IMR-90 (cell line): ENCODE data around the gene TREM2. TPM values are rescaled to one million over a fixed set of nuclear protein-coding genes. Genes with fewer than 3 reads are reported as not detected.

ENCODE experiments used
- ATAC-seq: fragments of 200-7000 bp; cut with Tn5 transposase; 2 replicates; pipeline ENCODE4 v1.9.1; 2020; ENCODE audit warnings: low read depth, mild to moderate bottlenecking, moderate library complexity
- BruUV-seq: library from RNA; stranded (reverse); fragments of 400-500 nt; replicated peaks from 2 replicates; lab custom pipeline; 2021; lab: Mats Ljungman, UMichigan
- CTCF ChIA-PET: fragments of 300-600 bp; formaldehyde crosslinking; extraction: SDS; loops from one replicate; lab custom pipeline; 2021; ENCODE audit warnings: antibody characterized with exemption; lab: Yijun Ruan, JAX
- POLR2A ChIA-PET: fragments of 300-600 bp; sonication (Branson Sonifier 250); formaldehyde crosslinking; loops from one replicate; lab custom pipeline; 2022; ENCODE audit warnings: antibody characterized with exemption; ENCODE audit not compliant: unreplicated experiment; lab: Charles Lee
- DNase-seq: peaks from one replicate; pipeline ENCODE4 v3.0.0; 2013
- H2AFZ ChIP-seq: replicated peaks from 2 replicates; pipeline ENCODE3; 2013; ENCODE audit warnings: low read length, mild to moderate bottlenecking; ENCODE audit not compliant: poor library complexity
- H2AK5ac ChIP-seq: 2 replicates; pipeline ENCODE4 v1.6.1; 2013; ENCODE audit warnings: low read depth, low read length, inconsistent platforms
- H2AK9ac ChIP-seq: replicated peaks from 2 replicates; pipeline ENCODE3; 2013; ENCODE audit warnings: mild to moderate bottlenecking, low read depth, low read length, moderate library complexity; ENCODE audit not compliant: poor library complexity
- H2BK120ac ChIP-seq: 2 replicates; pipeline ENCODE4 v1.6.1; 2013; ENCODE audit warnings: low read depth, low read length, inconsistent platforms
- H2BK15ac ChIP-seq: 3 replicates; pipeline ENCODE4 v1.6.1; 2013; ENCODE audit warnings: low read depth, low read length, inconsistent platforms
- H2BK20ac ChIP-seq: 2 replicates; pipeline ENCODE4 v1.6.1; 2013; ENCODE audit warnings: low read depth, mild to moderate bottlenecking, inconsistent platforms, low read length, moderate library complexity
- H2BK5ac ChIP-seq: 2 replicates; pipeline ENCODE4 v1.6.1; 2013; ENCODE audit warnings: mild to moderate bottlenecking, low read depth, low read length, inconsistent platforms; ENCODE audit not compliant: poor library complexity, severe bottlenecking
- H3K14ac ChIP-seq: replicated peaks from 2 replicates; pipeline ENCODE4 v1.6.1; 2013; ENCODE audit warnings: low read depth, low read length, inconsistent platforms
- H3K18ac ChIP-seq: 2 replicates; pipeline ENCODE4 v1.6.1; 2013; ENCODE audit warnings: low read depth, low read length, control low read depth
- H3K23ac ChIP-seq: 2 replicates; pipeline ENCODE4 v1.6.1; 2013; ENCODE audit warnings: low read depth, low read length, inconsistent platforms
- H3K27ac ChIP-seq: 2 replicates; pipeline ENCODE4 v1.5.1; 2013; ENCODE audit warnings: mild to moderate bottlenecking, control low read depth, low read length; ENCODE audit not compliant: insufficient read depth
- H3K27me3 ChIP-seq: 2 replicates; pipeline ENCODE4 v1.6.1; 2013; ENCODE audit warnings: low read length; ENCODE audit not compliant: control insufficient read depth, insufficient read depth
- H3K36me3 ChIP-seq: 2 replicates; pipeline ENCODE4 v1.6.1; 2013; ENCODE audit warnings: low read length, mixed read lengths; ENCODE audit not compliant: control insufficient read depth, insufficient read depth
- H3K4ac ChIP-seq: 2 replicates; pipeline ENCODE4 v1.6.1; 2013; ENCODE audit warnings: low read depth, low read length, inconsistent platforms
- H3K4me1 ChIP-seq: 2 replicates; pipeline ENCODE4 v1.6.1; 2013; ENCODE audit warnings: low read length, mixed read lengths; ENCODE audit not compliant: control insufficient read depth, insufficient read depth
- H3K4me2 ChIP-seq: 2 replicates; pipeline ENCODE4 v1.6.1; 2013; ENCODE audit warnings: low read depth, mild to moderate bottlenecking, control low read depth, low read length, moderate library complexity
- H3K4me3 ChIP-seq: 2 replicates; pipeline ENCODE4 v1.5.1; 2013; ENCODE audit warnings: low read depth, mild to moderate bottlenecking, control low read depth, low read length, moderate library complexity; ENCODE audit not compliant: insufficient read depth
- H3K56ac ChIP-seq: 2 replicates; pipeline ENCODE4 v1.6.1; 2013; ENCODE audit warnings: low read length, inconsistent platforms; ENCODE audit not compliant: insufficient read depth; ENCODE audit errors: extremely low read depth
- H3K79me1 ChIP-seq, 2 experiments: 2 replicates each; pipeline ENCODE4 v1.6.1; 2013; ENCODE audit warnings: low read length in 2 of 2, inconsistent platforms in 1 of 2, low read depth in 1 of 2
- H3K9ac ChIP-seq: 2 replicates; pipeline ENCODE4 v1.6.1; 2013; ENCODE audit warnings: low read depth, low read length, control low read depth
- H3K9me1 ChIP-seq: 2 replicates; pipeline ENCODE4 v1.6.1; 2013; ENCODE audit warnings: low read length, inconsistent platforms; ENCODE audit not compliant: insufficient read depth
- H3K9me3 ChIP-seq: 2 replicates; pipeline ENCODE4 v1.6.1; 2013; ENCODE audit warnings: low read length; ENCODE audit not compliant: control insufficient read depth, insufficient read depth
- H4K20me1 ChIP-seq: 2 replicates; pipeline ENCODE4 v1.6.1; 2013; ENCODE audit warnings: low read length, inconsistent platforms; ENCODE audit not compliant: insufficient read depth
- H4K5ac ChIP-seq: 2 replicates; pipeline ENCODE4 v1.6.1; 2013; ENCODE audit warnings: mild to moderate bottlenecking, low read depth, low read length, control low read depth
- H4K8ac ChIP-seq, 2 experiments: 2 replicates each; pipeline ENCODE4 v1.6.1; 2013; ENCODE audit warnings: low read depth in 2 of 2, low read length in 2 of 2, control low read depth in 1 of 2, inconsistent platforms in 1 of 2
- H4K91ac ChIP-seq: 2 replicates; pipeline ENCODE4 v1.6.1; 2013; ENCODE audit warnings: low read depth, low read length, inconsistent platforms; ENCODE audit not compliant: insufficient read depth
- BHLHE40 ChIP-seq: fragments of 150-350 bp; IDR thresholded peaks from 2 replicates; pipeline ENCODE4 v1.6.1; 2016; ENCODE audit warnings: mild to moderate bottlenecking, low read depth, low read length
- CEBPB ChIP-seq: IDR thresholded peaks from 2 replicates; pipeline ENCODE4 v1.6.1; 2012; ENCODE audit warnings: low read depth, low read length, improper control_type of control experiment
- CHD1 ChIP-seq: IDR thresholded peaks from 2 replicates; pipeline ENCODE4 v1.6.1; 2012; ENCODE audit warnings: low read depth, low read length, improper control_type of control experiment
- FOS ChIP-seq: fragments of 150-350 bp; IDR thresholded peaks from 2 replicates; pipeline ENCODE4 v1.6.1; 2016; ENCODE audit warnings: low read depth, low read length
- MAFK ChIP-seq: IDR thresholded peaks from 2 replicates; pipeline ENCODE4 v1.6.1; 2012; ENCODE audit warnings: low read depth, low read length, improper control_type of control experiment
- MAZ ChIP-seq: IDR thresholded peaks from 2 replicates; pipeline ENCODE4 v1.6.1; 2012; ENCODE audit warnings: low read depth, mild to moderate bottlenecking, low read length, improper control_type of control experiment, moderate library complexity, borderline replicate concordance
- MXI1 ChIP-seq: IDR thresholded peaks from 2 replicates; pipeline ENCODE4 v1.6.1; 2012; ENCODE audit warnings: low read depth, mild to moderate bottlenecking, low read length, moderate library complexity, borderline replicate concordance
- NFE2L2 ChIP-seq: fragments of 150-350 bp; IDR thresholded peaks from 2 replicates; pipeline ENCODE4 v1.6.1; 2016; ENCODE audit warnings: low read depth, mild to moderate bottlenecking, low read length
- POLR2A ChIP-seq: IDR thresholded peaks from 2 replicates; pipeline ENCODE4 v1.6.1; 2012; ENCODE audit warnings: mild to moderate bottlenecking, low read depth, low read length
- RAD21 ChIP-seq: IDR thresholded peaks from 2 replicates; pipeline ENCODE4 v1.6.1; 2012; ENCODE audit warnings: low read length, improper control_type of control experiment
- RCOR1 ChIP-seq: IDR thresholded peaks from 2 replicates; pipeline ENCODE4 v1.6.1; 2012; ENCODE audit warnings: mild to moderate bottlenecking, low read length, improper control_type of control experiment; ENCODE audit not compliant: insufficient replicate concordance
- RFX5 ChIP-seq: IDR thresholded peaks from 2 replicates; pipeline ENCODE4 v1.8.0; 2012; ENCODE audit warnings: low read depth, mild to moderate bottlenecking, low read length, moderate library complexity
- SMC3 ChIP-seq: fragments of 150-350 bp; IDR thresholded peaks from 2 replicates; pipeline ENCODE4 v1.6.1; 2016; ENCODE audit warnings: low read depth, mild to moderate bottlenecking, antibody characterized with exemption, low read length, moderate library complexity
- WGBS, 2 experiments: methylation state at CpG; one replicate each; pipeline versions ENCODE4 v1.1.5 to v1.1.7; 2013; ENCODE audit warnings: missing lambda C conversion rate in 2 of 2; ENCODE audit not compliant: insufficient read length in 1 of 2; ENCODE audit errors: extremely low coverage in 2 of 2; 5-methylcytosine and 5-hydroxymethylcytosine counted together
- dilution Hi-C: fragments of 300-500 bp; cut with HindIII; formaldehyde crosslinking; loops from one replicate; pipeline ENCODE4 v1.14.3; 2018; ENCODE audit warnings: low sequenced_read_pairs; ENCODE audit not compliant: unreplicated experiment
- in situ Hi-C: fragments of 300-500 bp; cut with MboI; formaldehyde crosslinking; loops from 3 replicates; pipeline ENCODE4 v1.14.3; 2019; ENCODE audit warnings: low sequenced_read_pairs, inconsistent platforms, mixed read lengths
- intact Hi-C: fragments of 100-400 bp; cut with micrococcal nuclease; formaldehyde crosslinking; loops from 2 replicates; pipeline ENCODE4 v1.10.0; 2022
- polyA plus RNA-seq, 3 experiments: library from polyadenylated mRNA; depleted of rRNA; stranded (reverse); fragments of >200 nt; gene quantifications; 2 replicates each; pipeline ENCODE4 v1.2.3, GENCODE V29; 2012; ENCODE audit warnings: low replicate concordance in 1 of 3
- total RNA-seq: library from RNA; depleted of rRNA; stranded (reverse); fragments of >200 nt; gene quantifications from 2 replicates; pipeline ENCODE4 v1.2.3, GENCODE V29; 2012
- TF ChIP-seq, protein P1 (sequence below): conservative IDR thresholded peaks from 2 replicates; pipeline ENCODE4 v1.5.1; 2012; ENCODE audit warnings: mild to moderate bottlenecking, low read depth, low read length, improper control_type of control experiment
- TF ChIP-seq, protein P2 (sequence below): fragments of 150-350 bp; IDR thresholded peaks from 2 replicates; pipeline ENCODE4 v1.6.1; 2017; ENCODE audit warnings: mild to moderate bottlenecking, antibody characterized with exemption, low read length, low read depth
- TF ChIP-seq, protein P3 (sequence below): fragments of 150-350 bp; IDR thresholded peaks from 2 replicates; pipeline ENCODE4 v1.6.1; 2016; ENCODE audit warnings: low read depth, mild to moderate bottlenecking, low read length, moderate library complexity, borderline replicate concordance

The TREM2 gene
- total and polyA plus RNA-seq, 2 of the 4 experiments (the other 2 are of a cell fraction), result not detected

DNA sequence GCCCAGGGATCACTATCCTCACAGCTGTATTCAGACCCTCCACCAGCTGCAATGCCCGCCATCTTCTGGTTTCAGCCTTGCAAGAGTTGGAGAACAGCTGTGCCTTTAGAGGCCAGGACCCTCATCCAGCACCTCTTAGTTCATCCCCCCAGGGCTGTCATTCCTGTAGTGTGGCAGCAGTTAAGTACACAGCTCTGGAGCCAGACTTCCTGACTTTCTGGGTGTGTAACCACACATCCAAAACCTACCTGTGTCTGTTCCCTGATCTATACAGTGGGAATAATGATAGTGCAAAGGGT lies 452 bp upstream of the TREM2 start:
- H2AFZ ChIP-seq, result no peak overlapping the region

More for the DNA sequence above, 452 bp upstream of the TREM2 start:
- H3K9ac ChIP-seq, result no peak overlapping the region
- in situ Hi-C loops (no loop called here), intact Hi-C loops (no loop called here), dilution Hi-C loops (no loop called here)
- no peak overlapping the region for H2AK9ac ChIP-seq
- H3K4me1 ChIP-seq, result peaks cover 6% of the 10 kb centered on the region; the same call in 1 of the 2 replicates
- H3K27me3 ChIP-seq, result peaks cover 5% of the 10 kb centered on the region
- H3K4me3 ChIP-seq, result no peak overlapping the region
- no TSS peak for BruUV-seq
- CTCF ChIA-PET, result no interaction called here
- no peaks in the 10 kb centered on the region for H3K9me3 ChIP-seq
- no peak overlapping the region for H3K18ac ChIP-seq
- H3K4me2 ChIP-seq, result no peak overlapping the region
- no peak for ATAC-seq
- 75% methylated on average over 1 of the region's 1 CpG; no CpG with 5 or more reads in 1 of the 2 experiments for WGBS, 2 experiments
- no peak overlapping the region for H3K27ac ChIP-seq
- no peak overlapping the region for H4K5ac ChIP-seq
- H2BK5ac ChIP-seq, result no peak overlapping the region
- no peak overlapping the region for H2AK5ac ChIP-seq
- no peaks in the 10 kb centered on the region for H3K9me1 ChIP-seq
- no peak overlapping the region for H2BK120ac ChIP-seq
- no peak overlapping the region for H2BK15ac ChIP-seq
- H3K36me3 ChIP-seq, result no peaks in the 10 kb centered on the region
- no peak overlapping the region for H3K14ac ChIP-seq
- no peaks in the 10 kb centered on the region for H3K79me1 ChIP-seq
- H3K23ac ChIP-seq, result no peak overlapping the region
- TF ChIP-seq RFX5 (no peak), RAD21 (no peak), CHD1 (no peak), MAFK (no peak), MAZ (no peak), MXI1 (no peak), CEBPB (no peak), BHLHE40 (no peak), FOS (no peak), POLR2A (no peak), SMC3 (no peak), NFE2L2 (no peak), RCOR1 (no peak)
- TF ChIP-seq, protein P1, sequence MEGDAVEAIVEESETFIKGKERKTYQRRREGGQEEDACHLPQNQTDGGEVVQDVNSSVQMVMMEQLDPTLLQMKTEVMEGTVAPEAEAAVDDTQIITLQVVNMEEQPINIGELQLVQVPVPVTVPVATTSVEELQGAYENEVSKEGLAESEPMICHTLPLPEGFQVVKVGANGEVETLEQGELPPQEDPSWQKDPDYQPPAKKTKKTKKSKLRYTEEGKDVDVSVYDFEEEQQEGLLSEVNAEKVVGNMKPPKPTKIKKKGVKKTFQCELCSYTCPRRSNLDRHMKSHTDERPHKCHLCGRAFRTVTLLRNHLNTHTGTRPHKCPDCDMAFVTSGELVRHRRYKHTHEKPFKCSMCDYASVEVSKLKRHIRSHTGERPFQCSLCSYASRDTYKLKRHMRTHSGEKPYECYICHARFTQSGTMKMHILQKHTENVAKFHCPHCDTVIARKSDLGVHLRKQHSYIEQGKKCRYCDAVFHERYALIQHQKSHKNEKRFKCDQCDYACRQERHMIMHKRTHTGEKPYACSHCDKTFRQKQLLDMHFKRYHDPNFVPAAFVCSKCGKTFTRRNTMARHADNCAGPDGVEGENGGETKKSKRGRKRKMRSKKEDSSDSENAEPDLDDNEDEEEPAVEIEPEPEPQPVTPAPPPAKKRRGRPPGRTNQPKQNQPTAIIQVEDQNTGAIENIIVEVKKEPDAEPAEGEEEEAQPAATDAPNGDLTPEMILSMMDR, result no peak
- TF ChIP-seq, protein P2, sequence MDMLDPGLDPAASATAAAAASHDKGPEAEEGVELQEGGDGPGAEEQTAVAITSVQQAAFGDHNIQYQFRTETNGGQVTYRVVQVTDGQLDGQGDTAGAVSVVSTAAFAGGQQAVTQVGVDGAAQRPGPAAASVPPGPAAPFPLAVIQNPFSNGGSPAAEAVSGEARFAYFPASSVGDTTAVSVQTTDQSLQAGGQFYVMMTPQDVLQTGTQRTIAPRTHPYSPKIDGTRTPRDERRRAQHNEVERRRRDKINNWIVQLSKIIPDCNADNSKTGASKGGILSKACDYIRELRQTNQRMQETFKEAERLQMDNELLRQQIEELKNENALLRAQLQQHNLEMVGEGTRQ, result no peak
- TF ChIP-seq, protein P3, sequence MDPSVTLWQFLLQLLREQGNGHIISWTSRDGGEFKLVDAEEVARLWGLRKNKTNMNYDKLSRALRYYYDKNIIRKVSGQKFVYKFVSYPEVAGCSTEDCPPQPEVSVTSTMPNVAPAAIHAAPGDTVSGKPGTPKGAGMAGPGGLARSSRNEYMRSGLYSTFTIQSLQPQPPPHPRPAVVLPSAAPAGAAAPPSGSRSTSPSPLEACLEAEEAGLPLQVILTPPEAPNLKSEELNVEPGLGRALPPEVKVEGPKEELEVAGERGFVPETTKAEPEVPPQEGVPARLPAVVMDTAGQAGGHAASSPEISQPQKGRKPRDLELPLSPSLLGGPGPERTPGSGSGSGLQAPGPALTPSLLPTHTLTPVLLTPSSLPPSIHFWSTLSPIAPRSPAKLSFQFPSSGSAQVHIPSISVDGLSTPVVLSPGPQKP, result no peak
- H3K4ac ChIP-seq, result no peak overlapping the region
- no peak for DNase-seq
- H4K91ac ChIP-seq, result no peak overlapping the region
- POLR2A ChIA-PET, result no interaction called here
- H4K20me1 ChIP-seq, result no peaks in the 10 kb centered on the region
- H4K8ac ChIP-seq, result no peak overlapping the region
- no peak overlapping the region for H3K56ac ChIP-seq
- no peak overlapping the region for H2BK20ac ChIP-seq
